Endothelial cell of umbilical vein (primary cell): Measurements from ENCODE around the gene GPR25. TPM values are rescaled to one million over a fixed set of nuclear protein-coding genes. Genes with fewer than 3 reads are reported as not detected.

ENCODE experiments used
- BruUV-seq: library from RNA; stranded (reverse); fragments of 400-500 nt; replicated peaks from 2 replicates; lab custom pipeline; 2021; lab: Mats Ljungman, UMichigan
- CTCF ChIA-PET: fragments of 300-600, 350-600 bp; sonication (Branson Sonifier 250); formaldehyde crosslinking; loops from one replicate; lab custom pipeline; 2021; ENCODE audit warnings: antibody characterized with exemption, inconsistent platforms; lab: Charles Lee
- POLR2A ChIA-PET: fragments of 300-600, 350-600 bp; sonication (Branson Sonifier 250); formaldehyde crosslinking; loops from one replicate; lab custom pipeline; 2021; ENCODE audit warnings: antibody characterized with exemption, inconsistent platforms; lab: Charles Lee
- DNase-seq: peaks from one replicate; pipeline ENCODE4 v3.0.0-alpha.2; 2011; ENCODE audit warnings: low read depth, low spot score
- FAIRE-seq: peaks from 2 replicates; lab custom pipeline; 2011; peaks lifted over from hg19 to GRCh38; lab: Jason Lieb, UNC
- H2AFZ ChIP-seq: 2 replicates; pipeline ENCODE4 v1.6.0; 2012; ENCODE audit warnings: low read depth, low read length, control low read depth, inconsistent platforms
- H3K27ac ChIP-seq: 2 replicates; pipeline ENCODE4 v1.5.1; 2011; ENCODE audit warnings: low read depth, mild to moderate bottlenecking, control low read depth, low read length, moderate library complexity; ENCODE audit not compliant: insufficient read depth
- H3K27me3 ChIP-seq, 2 experiments: 2 replicates each; pipeline versions ENCODE4 v1.6.0 to v1.6.1; 2011; ENCODE audit warnings: low read length in 2 of 2, mixed read lengths in 1 of 2; ENCODE audit not compliant: control insufficient read depth in 2 of 2, insufficient read depth in 2 of 2
- H3K36me3 ChIP-seq, 2 experiments: 2 replicates in 1 of 2; 3 replicates in 1 of 2; pipeline ENCODE4 v1.5.1; 2011; ENCODE audit warnings: low read length in 2 of 2, mild to moderate bottlenecking in 1 of 2, moderate library complexity in 1 of 2; ENCODE audit not compliant: control insufficient read depth in 2 of 2, insufficient read depth in 2 of 2; ENCODE audit errors: extremely low read depth in 1 of 2
- H3K4me1 ChIP-seq: 3 replicates; pipeline ENCODE4 v1.5.1; 2011; ENCODE audit warnings: mild to moderate bottlenecking, low read length; ENCODE audit not compliant: control insufficient read depth, insufficient read depth; ENCODE audit errors: extremely low read depth
- H3K4me2 ChIP-seq: 2 replicates; pipeline ENCODE4 v1.6.1; 2011; ENCODE audit warnings: low read length, control low read depth, mixed read lengths; ENCODE audit not compliant: insufficient read depth
- H3K4me3 ChIP-seq, 3 experiments: fragments of 200-600 bp in 1 of 3; sonication (generic), shearing (Covaris generic) in 1 of 3; replicated peaks in 1 of 3; 2 replicates each; pipeline ENCODE4 v1.5.1; 2011 to 2016; ENCODE audit warnings: control low read depth in 3 of 3, low read length in 3 of 3, mild to moderate bottlenecking in 2 of 3, inconsistent platforms in 1 of 3, low read depth in 1 of 3, moderate library complexity in 1 of 3; ENCODE audit not compliant: insufficient read depth in 1 of 3
- H3K79me2 ChIP-seq: 2 replicates; pipeline ENCODE4 v1.6.0; 2012; ENCODE audit warnings: low read length, inconsistent platforms; ENCODE audit not compliant: control insufficient read depth, insufficient read depth
- H3K9ac ChIP-seq: replicated peaks from 2 replicates; pipeline ENCODE3; 2011; ENCODE audit warnings: low read length, control low read depth; ENCODE audit not compliant: insufficient read depth; ENCODE audit errors: extremely low read depth
- H3K9me1 ChIP-seq: replicated peaks from 3 replicates; pipeline ENCODE4 v1.6.0; 2011; ENCODE audit warnings: mild to moderate bottlenecking, low read length; ENCODE audit not compliant: control insufficient read depth, insufficient read depth; ENCODE audit errors: extremely low read depth
- H3K9me3 ChIP-seq: replicated peaks from 2 replicates; pipeline ENCODE4 v1.5.1; 2012; ENCODE audit warnings: low read length, inconsistent platforms; ENCODE audit not compliant: control insufficient read depth, insufficient read depth
- H4K20me1 ChIP-seq: replicated peaks from 2 replicates; pipeline ENCODE3; 2011; ENCODE audit warnings: mild to moderate bottlenecking, low read length; ENCODE audit not compliant: control insufficient read depth, insufficient read depth; ENCODE audit errors: extremely low read depth
- CTCF ChIP-seq, 2 donors: IDR thresholded peaks; 1 replicate in 1 of 2; 2 replicates in 1 of 2; pipeline ENCODE4 v1.5.1; 2011; ENCODE audit warnings: low read length in 2 of 2, mild to moderate bottlenecking in 2 of 2, moderate library complexity in 2 of 2, control low read depth in 1 of 2, inconsistent platforms in 1 of 2, low read depth in 1 of 2; ENCODE audit not compliant: insufficient read depth in 1 of 2; ENCODE audit errors: extremely low read depth in 1 of 2
- EZH2 ChIP-seq: IDR thresholded peaks from 2 replicates; pipeline ENCODE4 v1.6.1; 2012; ENCODE audit warnings: borderline replicate concordance, low read depth, mild to moderate bottlenecking, moderate library complexity, low read length, inconsistent platforms; ENCODE audit not compliant: severe bottlenecking
- FOS ChIP-seq: IDR thresholded peaks from 2 replicates; pipeline ENCODE4 v1.6.1; 2011; ENCODE audit warnings: mild to moderate bottlenecking, low read length, moderate library complexity, borderline replicate concordance; ENCODE audit not compliant: insufficient read depth
- GATA2 ChIP-seq: IDR thresholded peaks from 2 replicates; pipeline ENCODE4 v1.7.0; 2011; ENCODE audit warnings: low read depth, mild to moderate bottlenecking, moderate library complexity, mixed read lengths, low read length; ENCODE audit not compliant: insufficient read length, insufficient read depth
- JUN ChIP-seq: IDR thresholded peaks from 2 replicates; pipeline ENCODE4 v1.6.1; 2011; ENCODE audit warnings: borderline replicate concordance, low read depth; ENCODE audit not compliant: insufficient read length, insufficient read depth
- MAX ChIP-seq: IDR thresholded peaks from 2 replicates; pipeline ENCODE4 v1.6.1; 2011; ENCODE audit not compliant: insufficient read depth, insufficient read length
- MYC ChIP-seq: IDR thresholded peaks from one replicate; pipeline ENCODE4 v1.6.1; 2011; ENCODE audit warnings: mild to moderate bottlenecking, low read depth, low read length
- POLR2A ChIP-seq: IDR thresholded peaks from 2 replicates; pipeline ENCODE4 v1.6.1; 2012; ENCODE audit warnings: low read depth, mild to moderate bottlenecking, control low read depth, low read length
- POLR2AphosphoS5 ChIP-seq: IDR thresholded peaks from 2 replicates; pipeline ENCODE4 v1.6.1; 2012; ENCODE audit warnings: low read depth, mild to moderate bottlenecking, control low read depth, low read length, moderate library complexity; ENCODE audit not compliant: insufficient read depth
- dilution Hi-C: fragments of 300-500 bp; cut with MboI; formaldehyde crosslinking; loops from one replicate; pipeline ENCODE4 v1.15.0; 2019; ENCODE audit warnings: low sequenced_read_pairs; ENCODE audit not compliant: extremely low pct_ligation_motif_present
- intact Hi-C: fragments of 100-400 bp; cut with micrococcal nuclease; formaldehyde crosslinking; loops from one replicate; pipeline ENCODE4 v1.10.0; 2022
- polyA plus RNA-seq, 4 experiments: library from polyadenylated mRNA; depleted of rRNA in 3 of 4; stranded (reverse) in 3 of 4; unstranded in 1 of 4; fragments of >200 nt; gene quantifications; 2 replicates each; pipeline versions ENCODE4 v1.2.1 to v1.2.3, GENCODE V29; 2011 to 2012; ENCODE audit warnings: missing spikeins in 1 of 4
- total RNA-seq: library from RNA; stranded (reverse); gene quantifications from 2 replicates; pipeline ENCODE4 v1.2.3, GENCODE V29; 2021

Gene GPR25
- total and polyA plus RNA-seq, 2 donors (not counting 3 experiments of a cell fraction or from before 2014, with no cell fraction given): not detected

GRCh38 chr1:200883118-200883517 is 10.3 kb downstream of the GPR25 start:
- FAIRE-seq (no peak), DNase-seq (no peak)
- Histone ChIP-seq H3K27me3 (peaks cover 3 to 8% of the 10 kb centered on the region in 2 experiments), H3K9me1 (no peaks in the 10 kb centered on the region), H3K4me2 (no peak overlapping the region), H3K4me1 (no peaks in the 10 kb centered on the region), H3K9ac (no peak overlapping the region), H4K20me1 (no peaks in the 10 kb centered on the region), H3K36me3 (no peaks in the 10 kb centered on the region), H3K27ac (no peak overlapping the region), H3K4me3 (no peak overlapping the region), H2AFZ (no peak overlapping the region), H3K9me3 (no peaks in the 10 kb centered on the region), H3K79me2 (no peaks in the 10 kb centered on the region)
- intact Hi-C loops: no loop called here
- ChIA-PET POLR2A (no interaction called here), CTCF (no interaction called here)
- TF ChIP-seq CTCF (IDR thresholded peaks at IDR 0.05; ENCODE audit: extremely low read depth in 1 of 2, insufficient read depth in 1 of 2, low read depth in 1 of 2, low read length in 2 of 2) (no peak), POLR2AphosphoS5 (no peak), FOS (no peak), JUN (no peak), EZH2 (no peak), MYC (no peak), POLR2A (no peak), MAX (no peak), GATA2 (no peak)
- BruUV-seq: no TSS peak
- dilution Hi-C loops: no loop called here
